ENCODE results near the gene CCT7. TPM values are rescaled to one million over a fixed set of nuclear protein-coding genes. Genes with fewer than 3 reads are reported as not detected.

Gene CCT7
- total RNA-seq, 1 donor, result 330 TPM

- TF ChIP-seq CTCF (IDR thresholded peaks at IDR 0.05; ENCODE audit: insufficient read depth, low read depth, low read length), result no peak
- DNase-seq (ENCODE audit: low read depth), result peak; percentile 14
- no peak overlapping the region for H3K4me3 ChIP-seq (ENCODE audit: low read depth, low read length)
Measured at GRCh38 chr2:73266061-73266901, 32.2 kb downstream of the CCT7 start.

DNA sequence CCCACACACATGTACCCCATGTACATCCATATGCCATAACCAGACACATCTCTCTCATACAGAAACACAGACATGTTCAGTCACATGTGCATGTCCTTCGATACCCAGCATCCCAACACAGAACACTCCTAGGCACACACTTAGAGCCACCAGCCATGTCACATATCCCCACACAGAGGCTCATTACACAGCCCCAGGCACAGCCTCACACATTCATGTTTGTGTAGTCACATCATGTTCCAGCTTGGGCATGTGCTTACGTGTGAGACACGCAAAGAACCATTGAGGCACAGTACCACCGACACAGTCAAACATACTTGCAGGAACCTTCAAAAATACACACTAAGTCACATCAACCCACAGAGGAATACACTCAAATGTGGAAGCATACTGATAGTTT, 32.9 kb downstream of the CCT7 start:
- TF ChIP-seq CTCF (IDR thresholded peaks at IDR 0.05; ENCODE audit: insufficient read depth, low read depth, low read length), result no peak
- DNase-seq (ENCODE audit: low read depth), result no peak
- no peak overlapping the region for H3K4me3 ChIP-seq (ENCODE audit: low read depth, low read length)

DNA sequence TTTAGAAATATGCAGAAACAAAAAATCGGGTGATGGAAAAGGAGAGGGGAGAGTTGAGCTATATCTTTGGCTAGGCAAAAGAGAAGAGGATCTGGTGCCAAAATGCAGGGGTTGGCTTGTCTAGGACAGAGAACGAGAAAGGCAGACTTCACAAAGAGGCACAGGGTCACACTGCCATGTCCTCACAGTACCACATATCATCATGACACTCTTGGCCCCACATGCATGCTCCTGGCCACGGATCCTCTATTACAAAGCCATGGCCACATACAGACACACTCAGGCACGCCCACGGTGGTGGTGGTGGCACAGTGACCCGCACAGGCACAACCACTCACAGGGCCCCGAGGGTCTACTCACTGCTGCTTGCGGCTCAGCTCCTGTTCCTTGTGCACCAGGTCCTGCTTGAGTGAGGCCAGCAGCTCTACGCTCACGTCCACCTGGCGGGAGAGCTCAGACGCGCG, 34.3 kb downstream of the CCT7 start:
- no peak overlapping the region for H3K4me3 ChIP-seq (ENCODE audit: low read depth, low read length)
- TF ChIP-seq CTCF (IDR thresholded peaks at IDR 0.05; ENCODE audit: insufficient read depth, low read depth, low read length), result no peak
- DNase-seq (ENCODE audit: low read depth), result no peak

DNA sequence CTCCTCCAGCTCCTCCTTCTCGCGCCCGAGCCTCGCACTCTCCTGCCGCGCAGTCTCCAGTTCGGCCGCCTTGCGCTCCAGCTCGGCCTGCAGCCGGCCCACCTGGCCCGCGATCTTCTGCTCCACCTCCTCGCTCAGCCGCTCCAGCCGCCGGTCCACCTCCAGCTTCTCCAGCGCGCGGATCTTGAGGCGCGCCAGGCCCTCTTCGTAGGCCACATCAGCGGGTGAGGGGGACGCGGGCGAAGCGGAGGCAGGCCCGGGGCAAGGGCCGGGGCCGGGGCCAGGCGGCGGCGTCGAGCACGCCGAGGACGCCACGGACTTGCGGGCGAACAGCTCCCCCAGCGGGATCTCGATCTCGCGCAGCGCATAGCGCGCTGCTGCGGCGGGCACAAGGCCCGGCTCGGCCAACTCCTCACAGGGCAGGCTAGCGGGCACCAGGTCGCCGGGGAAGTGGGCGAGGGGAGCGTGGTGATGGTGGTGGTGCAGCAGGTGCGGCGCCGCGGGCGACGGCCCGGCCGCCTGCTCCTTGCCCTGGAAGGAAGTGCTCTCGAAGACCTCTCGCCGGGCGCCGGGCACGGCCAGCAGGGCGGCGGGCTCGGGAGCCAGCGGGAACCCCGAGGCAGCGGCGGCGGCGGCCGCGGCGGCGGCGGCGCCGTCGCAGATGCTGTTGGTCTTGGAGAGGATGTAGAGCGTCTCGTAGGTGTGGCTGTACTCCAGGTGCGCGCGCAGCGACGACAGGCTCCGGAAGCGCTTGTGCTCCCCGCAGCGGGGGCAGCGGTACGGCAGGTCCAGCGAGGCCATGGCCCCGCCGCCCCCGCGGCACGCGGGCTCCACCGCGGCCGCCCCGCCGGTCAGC, 35.0 kb downstream of the CCT7 start:
- DNase-seq (ENCODE audit: low read depth), result no peak
- H3K4me3 ChIP-seq (ENCODE audit: low read depth, low read length), result no peak overlapping the region
- no peak for TF ChIP-seq CTCF (IDR thresholded peaks at IDR 0.05; ENCODE audit: insufficient read depth, low read depth, low read length)

DNA sequence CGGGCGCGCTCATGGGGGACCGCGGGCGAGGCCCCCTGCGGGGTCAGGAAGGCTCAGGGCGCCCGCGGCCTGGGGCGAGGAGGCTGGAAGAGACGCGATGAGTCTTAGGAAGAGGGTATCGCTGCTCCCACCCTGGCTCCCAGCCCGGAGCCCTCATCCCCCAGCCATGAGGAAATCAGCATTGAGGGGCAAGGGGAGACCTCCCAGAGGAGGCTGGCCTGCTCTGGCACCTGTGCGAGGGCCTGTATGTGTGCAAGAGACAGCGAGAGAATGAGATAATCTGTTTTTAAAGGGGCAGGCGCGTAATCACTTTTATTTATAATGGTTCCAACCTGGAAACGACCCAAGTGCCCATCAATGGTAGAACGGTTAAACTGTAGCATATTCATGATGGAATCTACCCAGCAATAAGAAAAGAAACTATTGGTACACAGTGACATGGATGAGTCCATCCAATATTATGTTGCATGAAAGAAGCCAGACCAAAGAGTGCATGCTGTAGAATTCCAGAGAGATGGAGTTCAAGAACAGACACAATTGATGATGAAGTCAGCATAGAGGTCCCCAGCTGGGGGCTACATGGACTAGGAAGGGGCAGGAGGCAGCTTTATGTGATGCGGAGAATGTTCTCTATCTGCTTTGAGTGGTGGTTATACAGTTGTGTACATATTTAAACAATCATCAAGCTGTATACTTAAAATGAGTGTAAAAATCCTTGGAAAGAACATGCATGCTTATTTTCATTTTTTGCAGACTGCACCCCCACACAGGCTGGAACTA, 35.8 kb downstream of the CCT7 start:
- no peak for DNase-seq (ENCODE audit: low read depth)
- no peak for TF ChIP-seq CTCF (IDR thresholded peaks at IDR 0.05; ENCODE audit: insufficient read depth, low read depth, low read length)

GRCh38 chr2:73272270-73272669, 38.2 kb downstream of the CCT7 start:
- TF ChIP-seq CTCF (IDR thresholded peaks at IDR 0.05; ENCODE audit: insufficient read depth, low read depth, low read length), result no peak
- DNase-seq (ENCODE audit: low read depth), result no peak
- H3K4me3 ChIP-seq (ENCODE audit: low read depth, low read length), result no peak overlapping the region

More for the DNA sequence above, 35.8 kb downstream of the CCT7 start:
- H3K4me3 ChIP-seq (ENCODE audit: low read depth, low read length), result no peak overlapping the region
